H54 (cell line): ENCODE measurements around the gene CNDP2.

Source experiments
- DNase-seq: peaks from one replicate; pipeline ENCODE4 v3.0.0; 2011; ENCODE audit warnings: low spot score, mixed read lengths; ENCODE audit not compliant: insufficient read length
- FAIRE-seq: peaks from 3 replicates; lab custom pipeline; 2011; peaks lifted over from hg19 to GRCh38; lab: Jason Lieb, UNC
- POLR2A ChIP-seq: IDR thresholded peaks from 2 replicates; pipeline ENCODE4 v1.6.1; 2011; ENCODE audit warnings: low read depth, mild to moderate bottlenecking, low read length

Gene CNDP2

GRCh38 chr18:74457725-74458421 is 38.3 kb upstream of the CNDP2 start:
- no peak for DNase-seq
- no peak for FAIRE-seq
- TF ChIP-seq POLR2A, result no peak

- FAIRE-seq, result no peak
These were observed 36.3 kb upstream of the CNDP2 start for GRCh38 chr18:74459889-74460288.

GRCh38 chr18:74460825-74461224 is 35.3 kb upstream of the CNDP2 start:
- FAIRE-seq, result no peak
- DNase-seq, result no peak
- TF ChIP-seq POLR2A, result no peak

More at GRCh38 chr18:74459889-74460288, 36.3 kb upstream of the CNDP2 start:
- TF ChIP-seq POLR2A, result no peak
- no peak for DNase-seq

GRCh38 chr18:74463254-74463653 is 32.9 kb upstream of the CNDP2 start:
- DNase-seq (no peak), FAIRE-seq (no peak)
- no peak for TF ChIP-seq POLR2A

- FAIRE-seq (no peak), DNase-seq (no peak)
- TF ChIP-seq POLR2A, result no peak
These were observed 32.2 kb upstream of the CNDP2 start for GRCh38 chr18:74463983-74464382.

- no peak for TF ChIP-seq POLR2A
- no peak for DNase-seq
These were observed 30.4 kb upstream of the CNDP2 start for GRCh38 chr18:74465775-74466174.

GRCh38 chr18:74468547-74469061 is 27.6 kb upstream of the CNDP2 start:
- FAIRE-seq (no peak), DNase-seq (no peak)
- no peak for TF ChIP-seq POLR2A

More at GRCh38 chr18:74465775-74466174, 30.4 kb upstream of the CNDP2 start:
- FAIRE-seq, result no peak

GRCh38 chr18:74472312-74472711 is 23.9 kb upstream of the CNDP2 start:
- DNase-seq (no peak), FAIRE-seq (no peak)
- no peak for TF ChIP-seq POLR2A

GRCh38 chr18:74473976-74474640 is 22.1 kb upstream of the CNDP2 start:
- DNase-seq, result no peak
- no peak for FAIRE-seq
- no peak for TF ChIP-seq POLR2A

GRCh38 chr18:74476140-74476539 is 20.0 kb upstream of the CNDP2 start:
- no peak for FAIRE-seq
- TF ChIP-seq POLR2A, result no peak
- no peak for DNase-seq

GRCh38 chr18:74477771-74478170 is 18.4 kb upstream of the CNDP2 start:
- FAIRE-seq, result no peak
- no peak for TF ChIP-seq POLR2A
- DNase-seq, result no peak

GRCh38 chr18:74478316-74478715 is 17.8 kb upstream of the CNDP2 start:
- FAIRE-seq (no peak), DNase-seq (no peak)
- TF ChIP-seq POLR2A, result no peak

- no peak for TF ChIP-seq POLR2A
These were observed 17.3 kb upstream of the CNDP2 start for GRCh38 chr18:74478880-74479279.

GRCh38 chr18:74479486-74480148 is 16.5 kb upstream of the CNDP2 start:
- TF ChIP-seq POLR2A, result no peak
- DNase-seq, result no peak
- no peak for FAIRE-seq

More at GRCh38 chr18:74478880-74479279, 17.3 kb upstream of the CNDP2 start:
- FAIRE-seq (no peak), DNase-seq (no peak)
